Natural killer cell treated with Interleukin-12 subunit alpha and Interleukin-12 subunit beta and Interleukin-15 and Interleukin-18, amount 100 ng/mL, for 72 hours (primary cell): ENCODE results near the gene FUT4. TPM values are rescaled to one million over a fixed set of nuclear protein-coding genes. Genes with fewer than 3 reads are reported as not detected.

Source experiments
- ATAC-seq, 2 donors: fragments of 150-1000 bp; cut with Tn5 transposase in 1 of 2; sonication (Bioruptor Pico), chemical (Tn5 transposase) in 1 of 2; 2 replicates each; pipeline ENCODE4 v1.10.0; 2021
- DNase-seq: peaks from one replicate; pipeline ENCODE4 v3.0.0; 2022; ENCODE audit warnings: low spot score
- H3K27ac Mint-ChIP-seq, 2 donors: 1 replicate in 1 of 2; 2 replicates in 1 of 2; pipeline ENCODE4 v1.8.0; 2022; ENCODE audit warnings: mixed read lengths in 2 of 2, mild to moderate bottlenecking in 1 of 2, moderate library complexity in 1 of 2
- H3K27me3 Mint-ChIP-seq, 2 donors: 1 replicate in 1 of 2; 2 replicates in 1 of 2; pipeline ENCODE4 v1.8.0; 2022; ENCODE audit warnings: mixed read lengths in 2 of 2
- H3K36me3 Mint-ChIP-seq: one replicate; pipeline ENCODE4 v1.8.0; 2022; ENCODE audit warnings: mixed read lengths
- H3K4me1 Mint-ChIP-seq, 2 donors: 1 replicate in 1 of 2; 2 replicates in 1 of 2; pipeline ENCODE4 v1.8.0; 2022; ENCODE audit warnings: low read depth in 2 of 2, mixed read lengths in 2 of 2, mild to moderate bottlenecking in 1 of 2
- H3K4me3 Mint-ChIP-seq: one replicate; pipeline ENCODE4 v1.8.0; 2022; ENCODE audit warnings: mixed read lengths
- H3K9me3 Mint-ChIP-seq: 2 replicates; pipeline ENCODE4 v1.8.0; 2022; ENCODE audit warnings: mixed read lengths
- total RNA-seq, 2 donors: library from RNA; stranded (reverse); gene quantifications; one replicate each; pipeline ENCODE4 v1.2.3, GENCODE V29; 2022

Gene FUT4
- total RNA-seq, 2 donors from 2014 or later = 6.5 to 6.7 TPM

DNA sequence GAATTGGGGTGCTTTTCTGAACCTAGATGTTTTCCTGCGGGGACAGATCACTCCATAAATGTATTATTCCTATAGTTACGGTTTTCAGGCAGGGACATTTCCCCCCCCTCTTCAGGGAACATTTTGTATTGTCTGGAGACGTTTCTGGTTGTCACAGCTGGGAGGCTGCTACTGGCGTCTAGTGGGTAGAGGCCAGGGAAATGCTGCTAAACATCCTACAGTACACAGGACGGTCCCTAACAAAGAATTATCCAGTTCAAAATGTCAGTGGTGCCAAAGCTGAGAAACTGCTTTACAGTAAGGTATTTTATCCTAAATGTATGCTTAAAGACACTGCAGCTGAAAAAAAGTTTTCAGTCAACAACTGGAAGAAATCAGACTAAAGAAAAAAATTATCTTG is 42.8 kb downstream of the FUT4 start:
- Mint-ChIP-seq H3K4me3 (no peak overlapping the region), H3K9me3 (no peaks in the 10 kb centered on the region), H3K4me1 (peaks cover 3 to 4% of the 10 kb centered on the region in 2 donors), H3K27me3 (peaks cover 0 to 7% of the 10 kb centered on the region in 2 donors), H3K27ac (no peak overlapping the region), H3K36me3 (no peaks in the 10 kb centered on the region)
- DNase-seq (no peak), ATAC-seq (no peak)

DNA sequence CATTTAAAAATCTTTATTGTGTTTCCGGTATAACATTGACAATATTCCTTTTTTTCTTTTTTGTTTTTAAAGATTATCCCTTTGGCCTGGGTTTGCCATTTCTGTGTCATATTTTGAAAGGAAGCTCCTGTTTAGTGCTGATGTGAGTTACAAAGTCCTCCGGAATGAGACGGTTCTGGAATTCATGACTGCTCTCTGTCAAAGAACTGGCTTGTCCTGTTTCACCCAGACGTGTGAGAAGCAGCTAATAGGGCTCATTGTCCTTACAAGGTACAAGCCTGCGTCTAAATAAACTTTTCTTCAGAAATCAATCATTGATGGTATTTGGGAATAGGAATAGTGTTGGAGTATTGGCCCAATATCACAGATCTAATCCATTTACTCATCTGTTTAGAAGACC is 43.3 kb downstream of the FUT4 start:
- DNase-seq (no peak), ATAC-seq (no peak)
- Mint-ChIP-seq H3K4me1 (peaks cover 3 to 4% of the 10 kb centered on the region in 2 donors), H3K4me3 (no peak overlapping the region), H3K27ac (no peak overlapping the region), H3K27me3 (peaks cover 0 to 7% of the 10 kb centered on the region in 2 donors), H3K36me3 (no peaks in the 10 kb centered on the region), H3K9me3 (no peaks in the 10 kb centered on the region)

DNA sequence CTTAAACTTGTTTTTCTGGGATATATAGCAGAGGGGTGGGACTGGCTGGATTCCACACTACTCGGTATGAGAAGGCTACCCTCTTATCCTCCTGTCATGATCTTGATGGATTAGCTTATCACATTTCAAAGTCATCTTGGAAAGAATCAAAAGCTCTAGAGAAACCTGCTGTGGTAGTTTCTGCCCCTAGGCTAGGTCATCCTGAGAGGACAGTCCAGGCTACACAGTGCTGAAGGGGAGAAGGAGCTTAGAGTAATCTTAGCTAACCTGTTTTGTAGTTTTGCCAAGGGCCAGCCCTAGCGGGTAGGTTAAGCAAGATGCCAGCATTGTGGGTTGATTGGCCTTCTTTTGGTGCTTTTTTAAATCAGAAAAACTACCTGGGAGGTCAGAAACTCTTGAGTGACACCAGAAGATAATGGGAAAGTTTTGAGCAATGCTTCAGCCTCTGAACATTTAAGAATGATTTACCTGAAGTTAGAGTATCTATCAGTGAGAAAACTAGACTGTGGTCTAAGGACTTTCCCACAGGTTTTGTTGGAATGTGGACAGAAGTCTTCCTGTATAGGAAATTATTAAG is 44.7 kb downstream of the FUT4 start:
- DNase-seq = no peak
- H3K36me3 Mint-ChIP-seq = no peaks in the 10 kb centered on the region
- no peak overlapping the region for H3K27ac Mint-ChIP-seq
- ATAC-seq = no peak
- no peaks in the 10 kb centered on the region for H3K9me3 Mint-ChIP-seq
- no peaks in the 10 kb centered on the region for H3K27me3 Mint-ChIP-seq
- peaks cover 3 to 4% of the 10 kb centered on the region in 2 donors for H3K4me1 Mint-ChIP-seq
- no peak overlapping the region for H3K4me3 Mint-ChIP-seq

DNA sequence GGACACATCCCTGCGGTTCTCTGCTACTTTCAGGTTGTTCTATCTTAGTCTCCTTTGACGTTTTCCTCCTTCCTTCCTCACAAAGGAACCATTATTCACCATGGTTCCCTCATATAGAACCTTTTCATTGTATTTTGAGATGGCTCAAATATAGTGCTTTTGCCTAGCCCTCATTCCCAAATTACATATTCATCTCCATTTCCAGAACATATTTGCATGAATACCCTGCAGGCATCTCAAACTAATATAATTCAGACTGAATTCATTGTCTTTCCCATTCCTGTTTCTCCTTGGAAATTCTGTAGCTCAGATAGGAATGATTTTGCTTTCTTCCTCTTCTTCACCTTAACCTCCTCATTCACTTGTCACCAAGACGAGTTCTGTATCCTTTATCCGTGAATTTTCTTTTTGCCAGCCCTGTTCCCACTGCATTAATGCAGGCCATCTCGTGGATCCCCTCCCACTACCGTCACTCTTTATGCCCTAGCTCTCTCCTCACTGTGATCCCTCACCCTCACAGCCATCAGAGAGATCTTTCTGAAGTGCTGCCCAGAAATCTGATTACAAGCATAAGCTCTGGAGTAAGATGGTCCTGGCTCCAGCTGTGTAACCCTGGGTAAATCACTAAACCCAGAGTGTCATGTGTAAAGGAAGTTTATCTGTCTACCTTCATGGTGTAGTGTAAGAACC is 46.8 kb downstream of the FUT4 start:
- Mint-ChIP-seq H3K9me3 (no peaks in the 10 kb centered on the region), H3K36me3 (no peaks in the 10 kb centered on the region), H3K27me3 (no peaks in the 10 kb centered on the region), H3K4me1 (no peaks in the 10 kb centered on the region), H3K4me3 (no peak overlapping the region), H3K27ac (no peak overlapping the region)
- DNase-seq (no peak), ATAC-seq (no peak)

DNA sequence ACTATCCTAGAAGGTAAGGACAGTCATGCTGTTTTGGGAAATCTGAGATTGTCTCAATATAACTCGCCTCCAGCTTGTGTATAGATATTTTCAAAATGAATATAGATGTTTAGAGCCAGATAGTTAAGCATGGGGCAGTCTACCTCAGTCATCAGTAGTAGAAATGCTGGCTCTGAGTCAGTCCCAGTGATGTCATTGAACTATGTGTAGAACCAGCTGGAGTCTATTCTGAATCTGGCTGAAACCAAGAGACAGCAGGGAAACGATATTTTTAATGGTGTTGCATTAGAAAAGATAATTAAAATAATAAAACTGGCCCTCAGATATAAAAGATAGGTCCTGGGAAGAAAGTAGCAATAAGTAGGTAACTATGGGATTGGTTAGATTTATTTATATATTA is 49.3 kb downstream of the FUT4 start:
- DNase-seq (no peak), ATAC-seq (no peak)
- no peaks in the 10 kb centered on the region for H3K36me3 Mint-ChIP-seq
- no peak overlapping the region for H3K4me3 Mint-ChIP-seq
- H3K4me1 Mint-ChIP-seq = no peaks in the 10 kb centered on the region
- H3K9me3 Mint-ChIP-seq = no peaks in the 10 kb centered on the region
- no peak overlapping the region for H3K27ac Mint-ChIP-seq
- no peaks in the 10 kb centered on the region for H3K27me3 Mint-ChIP-seq

DNA sequence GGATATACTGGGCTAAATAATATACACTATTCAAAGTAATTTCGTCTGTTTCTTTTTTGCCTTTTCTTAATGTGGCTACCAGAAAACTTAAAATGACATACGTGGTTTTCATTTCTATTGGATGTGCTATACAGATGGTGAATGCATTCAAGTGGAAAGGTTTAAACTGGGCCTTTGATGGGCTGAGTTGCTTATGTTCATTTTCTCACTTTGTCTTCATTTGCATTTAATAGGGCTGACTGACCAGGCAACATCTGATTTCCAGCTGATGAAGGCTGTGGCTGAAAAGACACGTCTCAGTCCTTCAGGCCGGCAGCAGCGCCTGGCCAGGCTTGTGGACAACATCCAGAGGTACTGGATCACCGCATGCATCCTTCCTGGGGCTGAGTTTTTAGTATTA is 51.4 kb downstream of the FUT4 start:
- Mint-ChIP-seq H3K4me3 (no peak overlapping the region), H3K27me3 (no peaks in the 10 kb centered on the region), H3K36me3 (peaks cover 3% of the 10 kb centered on the region), H3K27ac (no peak overlapping the region), H3K4me1 (no peaks in the 10 kb centered on the region), H3K9me3 (no peaks in the 10 kb centered on the region)
- DNase-seq = no peak
- ATAC-seq = no peak

DNA sequence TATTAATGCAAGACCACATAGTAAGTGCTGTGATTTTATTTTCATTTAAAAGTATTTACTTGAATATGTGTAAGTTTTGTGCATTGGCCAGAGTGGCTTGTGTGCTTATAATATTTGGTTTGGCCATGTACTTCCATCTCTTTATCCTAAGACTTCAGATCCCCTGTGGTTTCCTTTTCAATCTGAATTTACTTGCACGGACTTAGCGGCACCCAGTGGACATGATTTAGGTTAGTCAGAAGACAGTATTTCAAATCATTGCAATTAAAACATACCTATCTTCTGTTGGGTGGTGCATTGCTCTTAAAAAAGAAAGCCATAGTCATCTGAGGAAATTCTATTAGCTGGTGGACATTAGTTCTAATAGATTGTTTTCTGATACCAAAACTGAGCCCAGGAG is 54.2 kb downstream of the FUT4 start:
- H3K27me3 Mint-ChIP-seq = no peaks in the 10 kb centered on the region
- H3K4me3 Mint-ChIP-seq = no peak overlapping the region
- DNase-seq (no peak), ATAC-seq (no peak)
- H3K36me3 Mint-ChIP-seq = peaks cover 5% of the 10 kb centered on the region
- H3K27ac Mint-ChIP-seq = no peak overlapping the region
- H3K4me1 Mint-ChIP-seq = peaks cover 0 to 3% of the 10 kb centered on the region in 2 donors
- H3K9me3 Mint-ChIP-seq = no peaks in the 10 kb centered on the region

Other genes with a start within 250 kb of the FUT4 start
- not detected for gene IZUMO1R, start 239.3 kb upstream of the FUT4 start, total RNA-seq
- under 1 TPM in 1 of 2 donors, not detected in 1; 0.31 TPM for gene GPR83, start 142.5 kb upstream of the FUT4 start, total RNA-seq
- 10 to 100 TPM; 27.7 to 57.7 TPM for gene MRE11, start 50.1 kb upstream of the FUT4 start, total RNA-seq
- gene ANKRD49, start 49.9 kb upstream of the FUT4 start, total RNA-seq = 10 to 100 TPM; 18.0 to 23.7 TPM
- gene C11orf97, start 31.5 kb upstream of the FUT4 start, total RNA-seq = not detected
- gene PIWIL4, start 23.4 kb downstream of the FUT4 start, total RNA-seq = 1 to 10 TPM in 1 of 2 donors, under 1 TPM in 1; 0.86 to 1.6 TPM
- gene AMOTL1, start 224.4 kb downstream of the FUT4 start, total RNA-seq = 1 to 10 TPM; 5.5 to 5.7 TPM